GM12874 (cell line): ENCODE results near the gene GULP1.

Experiments
- TF ChIP-seq, protein P1 (sequence below): IDR thresholded peaks from 2 replicates; pipeline ENCODE4 v1.5.1; 2011; ENCODE audit warnings: low read depth, mild to moderate bottlenecking, control low read depth, low read length, moderate library complexity; ENCODE audit not compliant: insufficient read depth

Gene GULP1

GRCh38 chr2:188506843-188507242 is 215.2 kb downstream of the GULP1 start:
- TF ChIP-seq, protein P1, sequence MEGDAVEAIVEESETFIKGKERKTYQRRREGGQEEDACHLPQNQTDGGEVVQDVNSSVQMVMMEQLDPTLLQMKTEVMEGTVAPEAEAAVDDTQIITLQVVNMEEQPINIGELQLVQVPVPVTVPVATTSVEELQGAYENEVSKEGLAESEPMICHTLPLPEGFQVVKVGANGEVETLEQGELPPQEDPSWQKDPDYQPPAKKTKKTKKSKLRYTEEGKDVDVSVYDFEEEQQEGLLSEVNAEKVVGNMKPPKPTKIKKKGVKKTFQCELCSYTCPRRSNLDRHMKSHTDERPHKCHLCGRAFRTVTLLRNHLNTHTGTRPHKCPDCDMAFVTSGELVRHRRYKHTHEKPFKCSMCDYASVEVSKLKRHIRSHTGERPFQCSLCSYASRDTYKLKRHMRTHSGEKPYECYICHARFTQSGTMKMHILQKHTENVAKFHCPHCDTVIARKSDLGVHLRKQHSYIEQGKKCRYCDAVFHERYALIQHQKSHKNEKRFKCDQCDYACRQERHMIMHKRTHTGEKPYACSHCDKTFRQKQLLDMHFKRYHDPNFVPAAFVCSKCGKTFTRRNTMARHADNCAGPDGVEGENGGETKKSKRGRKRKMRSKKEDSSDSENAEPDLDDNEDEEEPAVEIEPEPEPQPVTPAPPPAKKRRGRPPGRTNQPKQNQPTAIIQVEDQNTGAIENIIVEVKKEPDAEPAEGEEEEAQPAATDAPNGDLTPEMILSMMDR: no peak

GRCh38 chr2:188511346-188511745 is 219.7 kb downstream of the GULP1 start:
- TF ChIP-seq, protein P1: no peak

GRCh38 chr2:188512456-188512855 is 220.8 kb downstream of the GULP1 start:
- TF ChIP-seq, protein P1: 0 out of 2 replicates have a peak, but pooled peaks have one; percentile 9

GRCh38 chr2:188515918-188516317 is 224.2 kb downstream of the GULP1 start:
- TF ChIP-seq, protein P1: no peak

GRCh38 chr2:188517549-188518215 is 226.0 kb downstream of the GULP1 start:
- TF ChIP-seq, protein P1: no peak

GRCh38 chr2:188518381-188518780 is 226.7 kb downstream of the GULP1 start:
- TF ChIP-seq, protein P1: no peak

DNA sequence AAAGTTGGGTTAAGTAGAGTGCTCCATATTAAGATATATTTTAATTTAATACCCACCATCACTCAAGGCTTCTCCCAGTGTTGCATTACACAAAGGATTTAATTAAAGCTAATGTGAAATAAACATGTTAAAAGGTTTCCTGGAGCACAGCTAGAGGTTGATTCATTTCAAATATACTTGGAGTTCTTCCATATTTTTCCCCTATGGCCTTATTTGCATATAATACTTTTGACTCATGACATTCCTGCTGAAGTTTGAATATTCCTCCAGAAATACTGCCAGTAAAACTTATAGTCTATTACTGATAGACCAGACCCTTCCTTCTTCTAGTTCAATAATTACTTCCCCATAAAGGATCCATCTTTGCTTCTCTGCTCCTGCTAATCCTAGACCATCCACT is 227.5 kb downstream of the GULP1 start:
- TF ChIP-seq, protein P1: no peak
